ENCODE data around the gene SLMAP. TPM values are rescaled to one million over a fixed set of nuclear protein-coding genes. Genes with fewer than 3 reads are reported as not detected.

Gene SLMAP
- total and polyA plus RNA-seq, 2 of the 13 experiments (the other 11 are each of a cell fraction or from before 2014, with no cell fraction given): 24.0 to 48.3 TPM

GRCh38 chr3:57973715-57974477 is 217.8 kb downstream of the SLMAP start:
- intact Hi-C loops (cut with micrococcal nuclease; ENCODE audit: unreplicated experiment): loop anchor here (10.0 kb wide), 1 partner anchor 949 kb away; no protein-coding TSS in a partner anchor
- in situ Hi-C loops (cut with HindIII; ENCODE audit: extremely low pct_ligation_motif_present, low pct_unique_long_range_greater_than_20kb): no loop called here
- Histone ChIP-seq H4K20me1 (ENCODE audit: insufficient read depth, low read length) (no peaks in the 10 kb centered on the region), H3K36me3 (replicated peaks in 1 of 2; ENCODE audit: control insufficient read depth in 1 of 2, insufficient read depth in 2 of 2, low read length in 2 of 2) (no peaks in the 10 kb centered on the region), H3K4me2 (ENCODE audit: low read depth, low read length) (no peak overlapping the region), H3K4me3 (replicated peaks in 1 of 3; ENCODE audit: insufficient read depth in 1 of 3, low read depth in 2 of 3, low read length in 3 of 3) (no peak overlapping the region), H2AFZ (ENCODE audit: low read length) (no peak overlapping the region), H3K9me3 (ENCODE audit: low read length) (no peaks in the 10 kb centered on the region), H3K79me2 (ENCODE audit: insufficient read depth, low read length) (no peaks in the 10 kb centered on the region), H3K27ac (ENCODE audit: extremely low read length, insufficient read depth, low read length) (no peak overlapping the region), H3K9ac (ENCODE audit: insufficient read depth, low read depth, low read length) (no peak overlapping the region), H3K4me1 (ENCODE audit: insufficient read depth, low read length) (peaks cover 87% of the 10 kb centered on the region), H3K27me3 (ENCODE audit: control insufficient read depth in 1 of 2, insufficient read depth in 2 of 2, low read length in 2 of 2) (no peaks in the 10 kb centered on the region)
- BruUV-seq (replicated peaks): no TSS peak
- FAIRE-seq (no peak), DNase-seq (ENCODE audit: low spot score) (no peak), ATAC-seq (no peak)
- CTCF ChIA-PET (ENCODE audit: low intra/inter-chr PET ratio, low total read pairs): no interaction called here
- 86% methylated on average over 13 of the region's 13 CpGs for WGBS (ENCODE audit: low lambda C conversion rate)
- POLR2A ChIA-PET: interaction anchor here (1.4 to 2.4 kb wide), 2 partner anchors 24 to 26 kb away, joined by 5 to 10 read pairs; no protein-coding TSS in a partner anchor
- TF ChIP-seq SKIL (CRISPR knock-in tag; IDR thresholded peaks at IDR 0.05; ENCODE audit: borderline replicate concordance) (no peak), TRIM24 (CRISPR knock-in tag; IDR thresholded peaks at IDR 0.05) (no peak), RBAK (CRISPR knock-in tag; IDR thresholded peaks at IDR 0.05) (no peak), CBX2 (IDR thresholded peaks at IDR 0.05; ENCODE audit: low read depth, low read length) (no peak), CBX2 (CRISPR knock-in tag; IDR thresholded peaks at IDR 0.05; ENCODE audit: low read depth) (no peak), TARDBP (CRISPR knock-in tag; IDR thresholded peaks at IDR 0.05) (no peak), PTBP1 (IDR thresholded peaks at IDR 0.05; ENCODE audit: low read depth, low read length, poor library complexity, severe bottlenecking) (no peak), ZNF770 (CRISPR knock-in tag; IDR thresholded peaks at IDR 0.05) (no peak), HMGXB4 (CRISPR knock-in tag; IDR thresholded peaks at IDR 0.05; ENCODE audit: borderline replicate concordance in 1 of 2, low read depth in 1 of 2) (no peak), ZNF773 (CRISPR knock-in tag; IDR thresholded peaks at IDR 0.05; ENCODE audit: borderline replicate concordance) (no peak), ZFAT (CRISPR knock-in tag; conservative IDR thresholded peaks at IDR 0.05) (no peak), ZNF317 (CRISPR knock-in tag; IDR thresholded peaks at IDR 0.05) (no peak), CHD4 (IDR thresholded peaks at IDR 0.05; ENCODE audit: borderline replicate concordance, low read length) (0 out of 2 replicates have a peak, but pooled peaks have one; percentile 41), TMF1 (CRISPR knock-in tag; IDR thresholded peaks at IDR 0.05; ENCODE audit: low read depth) (no peak), FUBP1 (CRISPR knock-in tag; IDR thresholded peaks at IDR 0.05; ENCODE audit: borderline replicate concordance) (no peak)
